Endothelial cell of umbilical vein (primary cell): ENCODE data around the gene AQP1.

Experiments used
- EZH2 ChIP-seq: IDR thresholded peaks from 2 replicates; pipeline ENCODE4 v1.6.1; 2012; ENCODE audit warnings: borderline replicate concordance, low read depth, mild to moderate bottlenecking, moderate library complexity, low read length, inconsistent platforms; ENCODE audit not compliant: severe bottlenecking
- POLR2A ChIP-seq: IDR thresholded peaks from 2 replicates; pipeline ENCODE4 v1.6.1; 2012; ENCODE audit warnings: low read depth, mild to moderate bottlenecking, control low read depth, low read length
- TF ChIP-seq, protein P1 (sequence below), 2 donors: IDR thresholded peaks; 1 replicate in 1 of 2; 2 replicates in 1 of 2; pipeline ENCODE4 v1.5.1; 2011; ENCODE audit warnings: low read length in 2 of 2, mild to moderate bottlenecking in 2 of 2, moderate library complexity in 2 of 2, control low read depth in 1 of 2, inconsistent platforms in 1 of 2, low read depth in 1 of 2; ENCODE audit not compliant: insufficient read depth in 1 of 2; ENCODE audit errors: extremely low read depth in 1 of 2

DNA sequence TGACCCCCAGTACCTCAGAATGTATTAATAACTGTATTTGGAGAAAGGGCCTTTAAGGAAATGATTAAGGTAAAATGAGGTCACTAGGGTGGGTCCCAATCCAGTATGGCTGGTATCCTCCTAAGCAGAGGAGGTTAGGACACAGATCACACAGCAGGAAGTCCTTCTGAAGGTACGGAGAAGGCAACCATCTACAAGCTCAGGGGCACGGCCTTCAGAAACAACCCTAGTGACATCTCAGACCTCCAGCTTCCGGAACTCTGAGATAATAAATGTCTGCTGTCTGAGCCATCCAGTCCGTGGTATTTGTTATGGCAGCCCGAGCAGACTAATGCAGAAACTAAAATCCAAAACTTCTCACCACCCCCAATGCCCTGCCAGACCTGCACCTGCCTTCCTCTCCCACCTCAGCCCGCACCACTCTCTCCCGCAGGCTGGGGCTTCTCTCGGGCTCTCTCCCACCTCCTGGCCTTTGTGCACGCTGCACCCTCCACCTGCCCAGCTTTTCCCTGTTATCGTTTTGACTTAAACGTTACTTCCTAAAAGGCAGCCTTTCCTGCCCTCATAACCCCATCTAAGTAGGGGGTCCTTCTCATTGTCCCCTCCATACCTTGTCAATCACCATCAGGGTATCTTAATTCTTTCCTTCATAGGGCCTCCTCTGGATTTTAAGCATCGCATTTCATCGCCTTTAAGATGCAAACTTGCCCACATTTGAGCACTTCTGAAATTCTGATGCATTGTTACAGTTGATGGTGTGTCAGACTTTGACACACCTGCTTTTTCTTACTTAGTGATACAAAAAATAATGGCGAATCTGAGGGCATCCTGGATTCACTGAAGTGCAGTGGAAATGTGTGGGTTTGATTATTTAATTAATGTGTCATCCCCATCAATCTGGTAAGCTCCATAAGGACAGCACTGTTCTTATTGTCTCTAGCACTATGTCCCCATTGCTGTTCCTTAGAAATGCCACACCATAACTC lies 32.2 kb upstream of the AQP1 start:
- TF ChIP-seq POLR2A (no peak), EZH2 (no peak)
- TF ChIP-seq, protein P1, sequence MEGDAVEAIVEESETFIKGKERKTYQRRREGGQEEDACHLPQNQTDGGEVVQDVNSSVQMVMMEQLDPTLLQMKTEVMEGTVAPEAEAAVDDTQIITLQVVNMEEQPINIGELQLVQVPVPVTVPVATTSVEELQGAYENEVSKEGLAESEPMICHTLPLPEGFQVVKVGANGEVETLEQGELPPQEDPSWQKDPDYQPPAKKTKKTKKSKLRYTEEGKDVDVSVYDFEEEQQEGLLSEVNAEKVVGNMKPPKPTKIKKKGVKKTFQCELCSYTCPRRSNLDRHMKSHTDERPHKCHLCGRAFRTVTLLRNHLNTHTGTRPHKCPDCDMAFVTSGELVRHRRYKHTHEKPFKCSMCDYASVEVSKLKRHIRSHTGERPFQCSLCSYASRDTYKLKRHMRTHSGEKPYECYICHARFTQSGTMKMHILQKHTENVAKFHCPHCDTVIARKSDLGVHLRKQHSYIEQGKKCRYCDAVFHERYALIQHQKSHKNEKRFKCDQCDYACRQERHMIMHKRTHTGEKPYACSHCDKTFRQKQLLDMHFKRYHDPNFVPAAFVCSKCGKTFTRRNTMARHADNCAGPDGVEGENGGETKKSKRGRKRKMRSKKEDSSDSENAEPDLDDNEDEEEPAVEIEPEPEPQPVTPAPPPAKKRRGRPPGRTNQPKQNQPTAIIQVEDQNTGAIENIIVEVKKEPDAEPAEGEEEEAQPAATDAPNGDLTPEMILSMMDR (IDR thresholded peaks at IDR 0.05; ENCODE audit: extremely low read depth in 1 of 2, insufficient read depth in 1 of 2, low read depth in 1 of 2, low read length in 2 of 2) = no peak
